DMS114 treated with DMSO at 0.1 percent for 48 hours (cell line): Measurements from ENCODE around the gene DAGLA.

Source experiments
- DNase-seq: peaks from one replicate; lab custom pipeline; 2025; ENCODE audit not compliant: unreplicated experiment; lab: John Stamatoyannopoulos, UW

DAGLA gene

GRCh38 chr11:61778357-61778886, 98.2 kb downstream of the DAGLA start:
- DNase-seq = no peak

GRCh38 chr11:61778920-61779650, 98.9 kb downstream of the DAGLA start:
- DNase-seq = no peak

GRCh38 chr11:61779666-61780525, 99.7 kb downstream of the DAGLA start:
- no peak for DNase-seq

- DNase-seq = no peak
These were observed 100.5 kb downstream of the DAGLA start for GRCh38 chr11:61780581-61781162.

- DNase-seq = no peak
These were observed 101.4 kb downstream of the DAGLA start for GRCh38 chr11:61781585-61781984.

- no peak for DNase-seq
These were observed 102.1 kb downstream of the DAGLA start for GRCh38 chr11:61782299-61782698.

DNA sequence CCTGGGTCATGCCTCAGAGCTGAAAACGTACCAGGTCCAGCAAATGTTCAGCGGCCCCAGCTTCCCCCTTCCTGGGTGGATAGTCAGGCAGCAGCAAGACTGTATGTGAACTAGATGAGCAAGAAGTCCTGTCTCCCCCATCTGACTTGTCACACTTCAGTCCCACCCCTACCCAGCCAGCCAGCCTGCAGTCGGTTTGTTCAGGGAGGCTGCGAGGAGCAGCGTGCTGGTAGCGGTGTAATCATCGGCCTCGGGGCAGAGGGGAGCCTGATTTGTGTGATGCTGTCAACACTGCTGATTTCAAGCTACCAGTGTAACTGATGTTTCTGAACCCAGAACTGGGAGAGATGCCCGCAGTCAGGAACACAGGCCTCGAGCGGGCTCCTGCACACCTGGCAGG, 102.7 kb downstream of the DAGLA start:
- DNase-seq = no peak

GRCh38 chr11:61783717-61784505, 103.7 kb downstream of the DAGLA start:
- no peak for DNase-seq

DNA sequence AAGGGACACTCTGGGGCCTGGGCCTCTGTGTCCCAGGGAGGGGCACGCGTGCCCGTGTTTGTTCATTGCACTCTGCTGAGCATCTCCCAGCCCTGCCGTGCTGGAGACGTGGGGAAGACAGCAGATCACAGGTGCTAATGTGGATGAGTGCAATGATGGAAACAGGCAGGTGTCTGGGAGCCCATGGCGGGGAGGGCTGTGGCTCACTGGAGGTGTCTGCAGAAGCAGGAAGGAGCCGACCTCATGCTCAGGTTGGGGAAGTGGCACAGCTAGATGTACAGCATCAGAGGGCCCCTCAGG, 104.3 kb downstream of the DAGLA start:
- DNase-seq = no peak

DNA sequence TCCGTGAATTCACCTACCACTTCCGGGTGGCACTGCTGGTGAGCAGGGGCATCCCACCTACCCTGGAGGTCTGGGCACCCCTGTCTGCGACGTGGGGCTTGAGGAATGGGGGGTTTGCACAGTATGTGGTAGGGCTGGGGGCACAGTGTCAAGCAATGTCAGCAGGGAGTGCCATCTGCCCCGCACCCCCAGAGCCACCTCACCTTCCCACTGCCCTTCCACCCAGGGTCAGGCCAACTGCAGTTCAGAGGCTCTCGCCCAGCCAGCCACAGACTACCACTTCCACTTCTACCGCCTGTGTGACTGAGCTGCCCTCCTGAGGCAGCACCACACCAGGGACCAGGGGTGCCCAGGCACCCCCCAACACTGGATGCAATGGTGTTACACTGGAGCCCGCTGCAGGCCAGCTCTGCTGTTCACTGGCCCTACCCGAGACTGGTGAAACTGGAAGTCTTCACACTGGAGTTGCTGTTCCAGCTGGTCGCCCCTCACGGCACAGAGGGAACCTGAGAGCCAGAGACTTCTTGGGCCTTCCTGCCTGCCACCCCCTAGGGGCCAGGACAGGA, 105.7 kb downstream of the DAGLA start:
- DNase-seq = no peak

DNA sequence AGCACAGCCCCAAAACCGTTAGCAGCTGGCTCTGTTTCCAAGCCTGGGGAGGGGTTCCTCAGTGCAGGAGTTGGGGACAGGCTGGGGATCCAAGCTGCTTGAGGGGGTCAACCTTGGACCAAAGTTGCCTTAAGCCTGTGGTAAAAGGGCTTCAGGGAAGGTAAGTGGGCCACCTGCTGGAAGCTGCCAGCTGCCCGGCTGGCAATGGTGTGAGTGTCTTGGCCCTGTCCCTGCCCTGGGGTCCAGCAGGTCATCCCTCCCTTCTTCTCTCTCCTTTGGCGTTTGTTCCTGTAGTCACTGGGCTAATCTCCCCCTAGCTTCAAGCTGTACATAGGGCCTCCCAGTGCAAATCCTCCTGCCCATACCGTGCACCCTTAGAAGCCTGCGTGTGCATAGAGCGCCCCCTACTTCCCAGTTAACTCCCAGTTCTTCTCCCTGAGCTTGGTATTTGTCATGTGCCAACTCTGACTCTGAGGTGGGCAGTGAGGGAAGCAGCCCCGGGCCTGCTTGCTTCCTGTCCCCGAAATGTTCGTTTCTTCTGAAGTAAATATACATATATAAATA, 107.8 kb downstream of the DAGLA start:
- peak; percentile 38 for DNase-seq

DNA sequence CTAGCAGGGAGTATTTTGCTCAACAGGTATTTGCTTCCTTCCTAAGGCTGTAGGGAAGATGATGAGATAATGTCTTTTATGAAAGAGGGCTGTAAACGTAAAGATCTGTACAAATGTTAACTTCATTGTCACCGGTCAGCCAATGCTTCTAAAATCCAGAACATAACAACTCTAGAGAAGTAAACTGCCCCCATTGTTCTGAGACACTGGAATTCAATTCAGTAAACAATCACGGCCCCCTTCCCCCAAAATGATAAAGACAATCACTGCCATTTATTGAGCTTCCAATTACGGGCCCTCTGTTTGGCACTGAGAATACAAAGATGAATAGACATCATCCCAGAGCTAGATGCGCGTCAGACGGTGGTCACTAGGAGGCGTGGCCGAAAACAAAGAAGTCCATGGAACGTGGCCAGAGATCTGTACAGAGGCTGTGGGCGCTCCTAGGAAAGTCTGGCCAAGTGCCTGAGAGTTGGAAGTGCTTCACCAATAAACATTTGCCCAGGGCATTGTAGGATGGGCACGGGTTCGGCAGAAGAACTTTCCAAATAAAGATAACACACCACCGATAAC, 111.6 kb downstream of the DAGLA start:
- peak; percentile 53 for DNase-seq

- DNase-seq = peak; percentile 93
These were observed 112.3 kb downstream of the DAGLA start, which contains the start of the genes FEN1 and TMEM258 for GRCh38 chr11:61792310-61793082. TSS of gene FEN1 (plus strand) at chr11:61792911. CDS start at chr11:61795362, 2,451 bp downstream. TSS of gene TMEM258 (minus strand) at chr11:61792599. CDS start at chr11:61792558, 41 bp downstream.

- no peak for DNase-seq
These were observed 113.1 kb downstream of the DAGLA start for GRCh38 chr11:61793083-61793828.

GRCh38 chr11:61793829-61794204, 113.6 kb downstream of the DAGLA start:
- DNase-seq = no peak

DNA sequence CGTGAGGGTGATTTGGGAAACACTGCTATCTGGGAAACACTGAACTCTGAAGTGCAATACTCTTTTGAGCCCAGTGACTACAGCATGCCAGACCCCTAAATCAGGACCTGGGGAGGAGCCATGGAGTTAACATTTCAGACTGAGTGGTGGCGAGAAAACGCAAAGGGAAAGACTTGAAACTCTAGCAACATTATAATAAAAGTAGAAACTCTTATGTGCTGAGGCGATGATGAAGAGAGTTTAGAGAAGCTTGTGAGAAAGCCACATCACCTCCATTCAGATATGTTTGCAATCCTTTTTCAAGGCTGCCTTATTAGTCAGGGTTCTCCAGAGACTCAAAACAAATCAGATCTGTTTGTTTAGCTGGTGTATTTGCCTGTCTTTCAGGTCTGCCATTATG, 114.4 kb downstream of the DAGLA start:
- DNase-seq = no peak

DNA sequence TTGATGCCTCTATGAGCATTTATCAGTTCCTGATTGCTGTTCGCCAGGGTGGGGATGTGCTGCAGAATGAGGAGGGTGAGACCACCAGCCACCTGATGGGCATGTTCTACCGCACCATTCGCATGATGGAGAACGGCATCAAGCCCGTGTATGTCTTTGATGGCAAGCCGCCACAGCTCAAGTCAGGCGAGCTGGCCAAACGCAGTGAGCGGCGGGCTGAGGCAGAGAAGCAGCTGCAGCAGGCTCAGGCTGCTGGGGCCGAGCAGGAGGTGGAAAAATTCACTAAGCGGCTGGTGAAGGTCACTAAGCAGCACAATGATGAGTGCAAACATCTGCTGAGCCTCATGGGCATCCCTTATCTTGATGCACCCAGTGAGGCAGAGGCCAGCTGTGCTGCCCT, 115.3 kb downstream of the DAGLA start:
- no peak for DNase-seq

- DNase-seq = no peak
These were observed 115.8 kb downstream of the DAGLA start for GRCh38 chr11:61795876-61796526.
